Measurements from ENCODE around the gene HNRNPA2B1.

The HNRNPA2B1 gene

DNA sequence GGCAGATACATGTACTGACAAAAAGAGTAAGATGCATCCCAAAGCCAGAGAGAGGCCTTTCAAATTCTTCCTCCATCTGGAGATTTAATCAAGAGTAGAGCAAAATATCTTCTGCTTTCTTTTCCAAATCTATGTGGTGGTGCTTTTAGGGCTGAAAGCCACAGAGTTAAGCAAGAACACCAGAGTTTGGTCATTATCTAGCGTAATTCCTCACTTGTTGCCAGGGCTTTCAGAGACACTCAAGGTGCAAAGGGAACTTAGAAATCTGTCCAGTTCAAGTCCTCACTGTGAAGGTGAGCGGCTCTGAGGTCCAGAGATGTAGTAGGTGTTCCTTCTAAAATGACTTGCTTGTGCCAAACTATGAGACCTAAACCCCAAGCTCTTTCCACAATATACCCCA, 59.5 kb downstream of the HNRNPA2B1 start:
- no peak for DNase-seq

DNA sequence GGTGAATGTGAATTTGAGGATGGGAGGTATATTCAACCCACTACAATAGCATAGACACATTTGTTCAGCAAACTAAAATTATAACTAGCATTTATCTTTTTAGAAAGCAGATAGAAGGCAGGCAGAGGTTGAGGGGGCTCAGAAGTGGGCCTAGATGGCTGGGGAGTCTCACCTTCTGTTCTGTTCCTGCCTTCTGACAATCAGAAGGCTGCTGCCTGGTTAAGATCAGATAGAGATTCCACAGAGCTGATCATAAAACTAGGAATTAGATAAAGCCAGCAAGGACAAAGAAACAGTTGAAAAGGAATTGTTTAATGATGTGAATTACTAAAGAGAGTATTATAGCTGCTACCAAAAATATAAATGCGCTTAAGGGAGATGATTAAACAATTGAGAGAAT, 60.2 kb downstream of the HNRNPA2B1 start:
- DNase-seq: no peak

Data from NCI-H187 (cell line).